SK-N-MC (cell line): ENCODE data around the gene ANKRD30A.

Experiments used
- EZH2 ChIP-seq: fragments of 200-600 bp; sonication (generic); IDR thresholded peaks from one replicate; pipeline ENCODE4 v1.6.1; 2017; ENCODE audit warnings: antibody characterized with exemption
- FOXP2 ChIP-seq: optimal IDR thresholded peaks from 2 replicates; pipeline ENCODE3; 2011; ENCODE audit warnings: mild to moderate bottlenecking, moderate library complexity; ENCODE audit not compliant: insufficient read depth; ENCODE audit errors: extremely low read length, control extremely low read depth
- POLR2AphosphoS5 ChIP-seq: IDR thresholded peaks from 2 replicates; pipeline ENCODE4 v1.6.1; 2012; ENCODE audit warnings: mild to moderate bottlenecking, low read depth, low read length, borderline replicate concordance

DNA sequence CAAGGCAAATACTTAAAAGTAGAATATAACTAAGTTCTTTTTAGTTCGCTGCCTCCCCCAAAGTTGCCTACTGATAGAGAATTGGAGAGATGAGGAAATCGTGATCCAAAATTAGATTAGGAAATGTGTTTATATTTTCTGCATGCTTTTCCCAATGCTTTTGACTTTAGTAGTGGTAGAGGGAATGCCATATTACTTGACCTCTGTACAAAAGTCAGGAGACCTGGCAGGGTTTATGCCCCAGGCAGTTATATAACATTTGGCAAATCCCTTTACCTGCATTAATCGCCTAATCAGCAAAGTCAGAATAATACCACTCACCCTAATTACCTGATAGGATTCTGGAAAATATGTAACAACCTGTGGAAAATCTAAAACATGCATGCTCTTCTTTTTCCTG is 142.9 kb downstream of the ANKRD30A start:
- TF ChIP-seq POLR2AphosphoS5 (no peak), FOXP2 (no peak), EZH2 (no peak)
